Hepatocyte (in vitro differentiated cells): ENCODE data around the gene MGAT4A. TPM values are rescaled to one million over a fixed set of nuclear protein-coding genes. Genes with fewer than 3 reads are reported as not detected.

Experiments
- DNase-seq: peaks from one replicate; pipeline ENCODE4 v3.0.0-alpha.2; 2016; ENCODE audit warnings: low spot score
- H2AFZ ChIP-seq: fragments of 200-600 bp; sonication (generic); 2 replicates; pipeline ENCODE4 v1.6.0; 2016; ENCODE audit warnings: antibody characterized with exemption, mild to moderate bottlenecking
- H3K27ac ChIP-seq: fragments of 200-600 bp; sonication (generic); 2 replicates; pipeline ENCODE4 v1.5.1; 2016; ENCODE audit warnings: mild to moderate bottlenecking
- H3K27me3 ChIP-seq: fragments of 200-600 bp; sonication (generic); 2 replicates; pipeline ENCODE4 v1.6.1; 2016
- H3K36me3 ChIP-seq: fragments of 200-600 bp; sonication (generic); replicated peaks from 2 replicates; pipeline ENCODE4 v1.5.1; 2016; ENCODE audit warnings: low read depth; ENCODE audit not compliant: insufficient read depth
- H3K4me1 ChIP-seq: fragments of 200-600 bp; sonication (generic); 2 replicates; pipeline ENCODE4 v1.5.1; 2016; ENCODE audit warnings: mild to moderate bottlenecking, moderate library complexity; ENCODE audit not compliant: insufficient read depth
- H3K4me2 ChIP-seq: fragments of 200-600 bp; sonication (generic); 2 replicates; pipeline ENCODE4 v1.6.0; 2016
- H3K4me3 ChIP-seq: fragments of 200-600 bp; sonication (generic); 2 replicates; pipeline ENCODE4 v1.5.1; 2016; ENCODE audit warnings: mild to moderate bottlenecking
- H3K79me2 ChIP-seq: fragments of 200-600 bp; sonication (generic); 2 replicates; pipeline ENCODE4 v1.6.0; 2017; ENCODE audit warnings: mild to moderate bottlenecking
- H3K9me2 ChIP-seq: fragments of 200-600 bp; sonication (generic); replicated peaks from 2 replicates; pipeline ENCODE4 v1.6.0; 2017; ENCODE audit warnings: mild to moderate bottlenecking; ENCODE audit not compliant: insufficient read depth
- H3K9me3 ChIP-seq: fragments of 200-600 bp; sonication (generic); 2 replicates; pipeline ENCODE4 v1.5.1; 2016; ENCODE audit warnings: low read depth, mild to moderate bottlenecking
- H4K20me1 ChIP-seq: fragments of 200-600 bp; sonication (generic); 2 replicates; pipeline ENCODE4 v1.6.0; 2016; ENCODE audit warnings: mild to moderate bottlenecking; ENCODE audit not compliant: insufficient read depth, poor library complexity, severe bottlenecking
- EZH2 ChIP-seq: fragments of 200-600 bp; sonication (generic); IDR thresholded peaks from 2 replicates; pipeline ENCODE4 v1.6.1; 2016; ENCODE audit warnings: antibody characterized with exemption, mild to moderate bottlenecking, borderline replicate concordance
- EZH2phosphoT487 ChIP-seq: fragments of 200-600 bp; sonication (generic); IDR thresholded peaks from one replicate; pipeline ENCODE4 v1.6.1; 2018; ENCODE audit warnings: antibody characterized with exemption, mild to moderate bottlenecking, low read depth, moderate library complexity; ENCODE audit not compliant: unreplicated experiment, severe bottlenecking
- WGBS: methylation state at CpG from one replicate; pipeline ENCODE4 v1.1.6; 2016; ENCODE audit warnings: low lambda C conversion rate; ENCODE audit errors: missing lambda C conversion rate; 5-methylcytosine and 5-hydroxymethylcytosine counted together
- polyA plus RNA-seq: library from polyadenylated mRNA; unstranded; fragments of >200 nt; fragmentation: Nextera tagmentation; extraction: Ambion mirVana; gene quantifications from 2 replicates; pipeline ENCODE4 v1.2.1, GENCODE V29; 2016
- total RNA-seq: library from RNA; depleted of rRNA; stranded (reverse); fragments of >200 nt; gene quantifications from 2 replicates; pipeline ENCODE4 v1.2.3, GENCODE V29; 2014
- TF ChIP-seq, protein P1 (sequence below): fragments of 200-600 bp; sonication (generic); IDR thresholded peaks from 2 replicates; pipeline ENCODE4 v1.5.1; 2016; ENCODE audit warnings: antibody characterized with exemption, mild to moderate bottlenecking; ENCODE audit not compliant: poor library complexity

MGAT4A gene
- total and polyA plus RNA-seq, 2 experiments from 2014 or later, result 10.1 to 21.6 TPM

DNA sequence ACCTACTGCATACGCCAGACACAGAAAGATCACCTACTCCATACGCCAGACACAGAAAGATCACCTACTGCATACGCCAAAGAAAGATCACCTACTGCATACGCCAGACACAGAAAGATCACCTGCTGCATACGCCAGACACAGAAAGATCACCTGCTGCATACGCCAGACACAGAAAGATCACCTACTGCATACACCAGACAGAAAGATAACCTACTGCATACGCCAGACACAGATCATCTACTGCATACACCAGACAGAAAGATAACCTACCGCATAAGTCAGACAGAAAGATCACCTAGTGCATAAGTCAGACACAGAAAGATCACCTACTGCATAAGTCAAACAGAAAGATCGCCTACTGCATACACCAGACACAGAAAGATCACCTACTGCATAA is 148.4 kb downstream of the MGAT4A start:
- H4K20me1 ChIP-seq, result no peaks in the 10 kb centered on the region
- 99% methylated on average over 9 of the region's 9 CpGs for WGBS
- H3K9me3 ChIP-seq, result no peaks in the 10 kb centered on the region
- H3K4me1 ChIP-seq, result peaks cover 12% of the 10 kb centered on the region
- no peak overlapping the region for H3K4me2 ChIP-seq
- H3K9me2 ChIP-seq, result no peaks in the 10 kb centered on the region
- no peak overlapping the region for H3K4me3 ChIP-seq
- no peak overlapping the region for H3K27ac ChIP-seq
- H3K36me3 ChIP-seq, result no peaks in the 10 kb centered on the region
- no peak overlapping the region for H2AFZ ChIP-seq
- DNase-seq, result no peak
- no peaks in the 10 kb centered on the region for H3K27me3 ChIP-seq
- TF ChIP-seq EZH2 (no peak), EZH2phosphoT487 (no peak)
- TF ChIP-seq, protein P1, sequence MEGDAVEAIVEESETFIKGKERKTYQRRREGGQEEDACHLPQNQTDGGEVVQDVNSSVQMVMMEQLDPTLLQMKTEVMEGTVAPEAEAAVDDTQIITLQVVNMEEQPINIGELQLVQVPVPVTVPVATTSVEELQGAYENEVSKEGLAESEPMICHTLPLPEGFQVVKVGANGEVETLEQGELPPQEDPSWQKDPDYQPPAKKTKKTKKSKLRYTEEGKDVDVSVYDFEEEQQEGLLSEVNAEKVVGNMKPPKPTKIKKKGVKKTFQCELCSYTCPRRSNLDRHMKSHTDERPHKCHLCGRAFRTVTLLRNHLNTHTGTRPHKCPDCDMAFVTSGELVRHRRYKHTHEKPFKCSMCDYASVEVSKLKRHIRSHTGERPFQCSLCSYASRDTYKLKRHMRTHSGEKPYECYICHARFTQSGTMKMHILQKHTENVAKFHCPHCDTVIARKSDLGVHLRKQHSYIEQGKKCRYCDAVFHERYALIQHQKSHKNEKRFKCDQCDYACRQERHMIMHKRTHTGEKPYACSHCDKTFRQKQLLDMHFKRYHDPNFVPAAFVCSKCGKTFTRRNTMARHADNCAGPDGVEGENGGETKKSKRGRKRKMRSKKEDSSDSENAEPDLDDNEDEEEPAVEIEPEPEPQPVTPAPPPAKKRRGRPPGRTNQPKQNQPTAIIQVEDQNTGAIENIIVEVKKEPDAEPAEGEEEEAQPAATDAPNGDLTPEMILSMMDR, result no peak
- no peaks in the 10 kb centered on the region for H3K79me2 ChIP-seq

DNA sequence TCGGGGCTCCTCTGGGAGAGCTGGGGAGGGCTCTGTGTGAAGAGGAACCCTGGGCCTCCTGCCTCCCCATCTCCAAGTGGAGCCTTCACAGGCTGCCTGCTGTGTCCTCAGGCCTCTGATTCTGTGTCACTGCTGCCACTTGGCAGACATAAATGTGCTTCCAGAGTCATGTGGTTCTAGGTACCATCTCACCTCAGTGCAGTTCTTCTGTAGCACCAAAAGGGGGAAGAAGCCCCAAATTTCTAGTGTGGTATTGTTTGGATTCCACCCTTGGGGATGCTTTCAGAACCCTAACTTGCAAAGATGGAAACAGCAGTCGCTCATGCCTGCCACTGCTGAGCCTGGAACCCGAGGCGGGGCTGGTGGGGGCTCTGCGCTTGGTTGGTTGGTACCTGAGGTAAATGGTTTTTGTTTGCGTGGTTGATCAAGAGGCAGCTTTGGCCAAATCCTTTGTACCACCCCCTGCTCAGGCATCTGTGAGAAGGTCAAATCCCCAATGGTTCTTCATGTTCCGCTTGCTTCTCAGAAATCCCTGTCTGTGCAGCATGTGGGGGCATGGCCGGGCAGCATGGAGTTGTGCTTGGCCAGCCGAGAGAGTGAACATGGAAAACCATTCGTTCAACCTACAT is 150.2 kb downstream of the MGAT4A start:
- Histone ChIP-seq H3K36me3 (no peaks in the 10 kb centered on the region), H3K4me2 (no peak overlapping the region), H3K9me3 (no peaks in the 10 kb centered on the region), H3K4me3 (no peak overlapping the region), H3K27me3 (no peaks in the 10 kb centered on the region), H3K79me2 (no peaks in the 10 kb centered on the region), H2AFZ (no peak overlapping the region), H4K20me1 (no peaks in the 10 kb centered on the region), H3K9me2 (no peaks in the 10 kb centered on the region), H3K27ac (no peak overlapping the region), H3K4me1 (peaks cover 12% of the 10 kb centered on the region)
- TF ChIP-seq EZH2, result no peak
- TF ChIP-seq EZH2phosphoT487, result no peak
- TF ChIP-seq, protein P1, result no peak
- WGBS, result 96% methylated on average over 10 of the region's 10 CpGs
- DNase-seq, result no peak

DNA sequence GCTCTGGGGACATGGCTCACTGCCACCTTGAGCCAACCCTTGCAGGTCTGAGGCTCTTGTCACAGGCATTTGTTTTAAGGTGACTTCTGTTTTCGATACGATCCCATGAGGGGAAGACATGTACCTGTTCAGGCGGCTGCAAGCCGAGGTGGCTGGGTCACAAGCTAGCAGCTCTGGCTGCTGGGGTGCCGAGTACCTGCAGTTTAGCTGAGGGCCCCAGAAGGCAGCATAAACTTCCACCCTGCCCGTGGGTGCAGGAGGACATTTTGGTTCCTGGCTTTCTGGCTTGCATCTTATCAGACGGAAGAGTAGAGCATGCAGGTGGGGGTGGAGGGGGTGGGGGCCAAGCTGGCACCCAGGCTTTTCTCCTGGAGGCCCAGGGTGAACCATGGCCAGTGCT is 151.0 kb downstream of the MGAT4A start:
- Histone ChIP-seq H3K9me3 (no peaks in the 10 kb centered on the region), H3K27ac (no peak overlapping the region), H3K4me2 (no peak overlapping the region), H3K27me3 (no peaks in the 10 kb centered on the region), H4K20me1 (no peaks in the 10 kb centered on the region), H3K36me3 (no peaks in the 10 kb centered on the region), H3K4me3 (no peak overlapping the region), H3K9me2 (no peaks in the 10 kb centered on the region), H3K4me1 (peaks cover 12% of the 10 kb centered on the region), H2AFZ (no peak overlapping the region), H3K79me2 (no peaks in the 10 kb centered on the region)
- no peak for DNase-seq
- whole genome bisulfite sequencing, result 96% methylated on average over 7 of the region's 7 CpGs
- TF ChIP-seq, protein P1, result no peak
- no peak for TF ChIP-seq EZH2
